ENCODE measurements around the gene ZBTB6.

The ZBTB6 gene, protein sequence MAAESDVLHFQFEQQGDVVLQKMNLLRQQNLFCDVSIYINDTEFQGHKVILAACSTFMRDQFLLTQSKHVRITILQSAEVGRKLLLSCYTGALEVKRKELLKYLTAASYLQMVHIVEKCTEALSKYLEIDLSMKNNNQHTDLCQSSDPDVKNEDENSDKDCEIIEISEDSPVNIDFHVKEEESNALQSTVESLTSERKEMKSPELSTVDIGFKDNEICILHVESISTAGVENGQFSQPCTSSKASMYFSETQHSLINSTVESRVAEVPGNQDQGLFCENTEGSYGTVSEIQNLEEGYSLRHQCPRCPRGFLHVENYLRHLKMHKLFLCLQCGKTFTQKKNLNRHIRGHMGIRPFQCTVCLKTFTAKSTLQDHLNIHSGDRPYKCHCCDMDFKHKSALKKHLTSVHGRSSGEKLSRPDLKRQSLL
- 18.4 reads per million, percentile 45 among the genes with 10 or more reads in this experiment for total RNA-seq

DNA sequence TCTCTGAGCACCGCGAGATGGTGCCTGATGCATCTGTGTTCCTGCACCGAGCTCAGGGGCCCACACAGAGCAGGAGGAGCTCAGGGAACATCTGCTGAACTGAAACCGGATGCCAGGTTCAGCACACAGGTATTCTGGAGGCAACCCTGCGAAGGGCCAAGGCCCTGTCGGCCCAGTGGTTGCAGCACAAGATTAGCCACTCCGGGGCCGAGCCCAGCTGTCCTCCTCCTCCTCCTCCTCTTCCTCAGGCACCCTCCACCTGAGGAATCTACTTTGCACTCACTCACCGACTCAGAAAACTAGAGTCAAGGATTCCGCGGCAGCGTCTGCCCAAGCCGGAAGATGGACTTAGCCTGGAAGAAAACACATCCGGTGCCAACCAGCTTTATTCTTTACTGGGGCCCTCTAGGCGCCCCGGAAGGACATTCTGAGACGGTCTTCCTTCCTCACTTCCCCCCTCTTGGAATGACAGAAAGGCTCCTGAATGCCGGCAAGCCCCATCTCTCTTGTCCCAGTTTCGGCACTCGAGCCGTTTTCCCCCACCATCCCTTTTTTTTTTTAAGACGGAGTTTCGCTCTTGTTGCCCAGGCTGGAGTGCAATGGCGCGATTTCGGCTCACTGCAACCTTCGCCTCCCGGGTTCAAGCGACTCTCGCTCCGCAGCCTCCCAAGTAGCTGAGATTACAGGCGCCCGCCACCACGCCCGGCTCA lies at the start of gene ZBTB6:
Gene ZBTB6, minus strand, starts transcription at position 360 of the 710 bp plus-strand sequence. CDS start 1,251 bp downstream, outside the sequence.
- DNase-seq: peak; percentile 69

DNA sequence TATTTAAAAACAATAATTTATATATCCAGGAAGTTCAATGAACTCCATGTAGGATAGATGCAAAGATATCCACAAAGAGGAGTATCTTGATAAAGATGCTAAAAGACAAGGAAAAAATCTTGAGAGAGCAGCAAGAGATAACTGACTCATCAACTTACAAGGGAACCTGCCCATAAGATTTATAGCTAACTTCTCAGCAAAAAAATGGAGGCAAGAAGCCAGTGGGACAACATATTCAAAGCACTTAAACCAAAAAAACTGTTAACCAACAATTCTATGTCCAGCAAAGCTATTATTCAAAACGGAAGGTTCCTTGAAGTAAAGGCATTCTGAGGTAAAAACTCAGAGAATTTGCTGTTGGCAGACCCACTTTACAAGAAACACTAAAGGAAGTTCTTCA lies 48.0 kb upstream of the ZBTB6 start:
- DNase-seq: no peak

DNA sequence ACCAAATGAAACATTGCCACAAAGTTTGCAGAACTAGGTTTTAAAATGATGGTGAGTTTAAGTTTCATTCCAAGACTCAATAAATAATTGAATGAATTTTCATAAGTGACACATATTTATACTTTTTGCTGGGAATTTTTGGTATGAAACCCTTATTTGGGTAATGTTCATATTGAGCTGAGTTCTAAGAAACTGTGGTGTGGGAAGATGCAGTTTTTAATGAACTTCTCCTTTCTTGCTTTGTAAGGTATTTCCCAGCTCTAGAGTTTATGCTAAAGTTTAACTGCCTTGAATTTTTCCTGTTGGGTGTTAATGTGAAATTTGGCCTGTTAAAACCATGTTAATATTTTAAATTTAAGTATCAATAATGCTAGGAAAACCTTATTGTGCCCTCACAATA lies 42.8 kb upstream of the ZBTB6 start:
- no peak for DNase-seq

DNA sequence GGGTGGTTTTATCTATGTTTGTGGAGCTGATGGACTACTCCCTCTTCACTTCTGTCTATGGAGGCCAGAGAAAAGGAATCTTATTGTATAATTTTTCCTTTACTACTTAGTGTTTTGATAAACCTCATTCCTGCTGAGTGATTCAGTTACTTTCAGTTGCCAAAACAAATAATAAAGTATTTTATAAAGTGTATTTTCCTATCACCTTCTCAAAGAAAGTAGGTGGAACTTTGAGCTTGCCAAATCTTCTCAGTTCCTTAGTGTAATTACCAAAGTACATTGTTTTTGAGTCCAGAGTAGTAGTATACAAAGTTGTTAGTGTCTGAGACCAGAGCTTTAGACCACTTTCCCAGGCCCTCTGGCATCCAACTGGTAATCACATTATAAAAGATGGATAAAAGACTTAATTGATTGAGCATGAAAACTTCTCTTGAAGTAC lies 41.1 kb upstream of the ZBTB6 start:
- DNase-seq: no peak

DNA sequence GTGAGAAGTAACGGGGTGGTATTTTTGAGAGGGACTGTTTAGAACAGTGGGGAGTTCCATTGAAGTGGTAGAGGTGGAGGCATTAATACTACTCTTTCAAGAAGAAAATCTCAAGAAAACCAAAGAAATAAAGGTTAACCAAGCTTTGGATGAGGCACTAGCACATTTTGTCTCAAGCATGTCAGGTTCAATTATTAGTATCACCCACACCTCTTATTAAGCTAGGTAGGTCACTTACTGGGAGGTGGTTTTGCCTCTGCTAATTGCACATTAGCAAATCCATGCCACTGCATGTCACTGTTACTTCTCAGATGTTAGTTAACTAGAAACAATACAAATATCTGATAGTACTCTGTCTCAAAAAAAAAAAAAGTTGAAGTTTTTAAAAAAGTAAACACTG lies 37.9 kb upstream of the ZBTB6 start:
- DNase-seq: no peak

DNA sequence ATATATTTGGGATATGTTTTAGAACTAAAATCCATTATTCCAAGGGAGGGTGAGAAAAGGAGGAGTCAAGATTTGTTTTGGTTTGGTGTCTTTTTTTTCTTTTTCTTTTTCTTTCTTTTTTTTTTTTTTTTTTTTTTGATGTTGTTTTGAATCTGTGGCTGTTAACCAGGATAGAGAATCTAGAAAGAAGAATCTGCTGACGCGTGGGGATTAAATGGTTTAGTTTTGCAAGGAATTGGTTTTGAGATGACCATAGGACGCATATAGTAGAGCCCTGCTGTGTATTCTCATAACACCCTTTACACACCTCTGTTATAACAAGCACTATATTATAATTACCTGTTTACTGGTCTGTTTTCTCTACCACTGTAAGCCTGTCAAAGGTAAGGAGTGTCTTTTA lies 37.1 kb upstream of the ZBTB6 start:
- no peak for DNase-seq

DNA sequence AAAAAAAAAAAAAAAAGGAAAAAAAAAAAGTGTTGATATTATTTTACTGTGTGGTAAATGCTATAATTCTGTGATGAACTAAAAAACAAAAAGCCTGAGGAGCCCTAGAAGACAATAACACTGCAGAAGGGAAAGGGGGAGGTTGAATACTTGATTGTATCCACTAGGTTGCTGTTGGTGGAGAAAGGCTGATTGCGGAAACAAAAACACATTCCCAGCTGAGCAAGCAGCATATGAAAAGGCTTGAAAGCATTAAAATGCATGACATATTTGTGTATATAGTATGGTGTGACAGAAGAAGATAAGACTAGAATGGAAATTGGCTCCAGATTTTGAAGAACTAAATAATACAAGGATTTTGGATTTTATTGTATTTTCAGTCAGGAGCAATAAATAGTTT lies 36.6 kb upstream of the ZBTB6 start:
- no peak for DNase-seq

DNA sequence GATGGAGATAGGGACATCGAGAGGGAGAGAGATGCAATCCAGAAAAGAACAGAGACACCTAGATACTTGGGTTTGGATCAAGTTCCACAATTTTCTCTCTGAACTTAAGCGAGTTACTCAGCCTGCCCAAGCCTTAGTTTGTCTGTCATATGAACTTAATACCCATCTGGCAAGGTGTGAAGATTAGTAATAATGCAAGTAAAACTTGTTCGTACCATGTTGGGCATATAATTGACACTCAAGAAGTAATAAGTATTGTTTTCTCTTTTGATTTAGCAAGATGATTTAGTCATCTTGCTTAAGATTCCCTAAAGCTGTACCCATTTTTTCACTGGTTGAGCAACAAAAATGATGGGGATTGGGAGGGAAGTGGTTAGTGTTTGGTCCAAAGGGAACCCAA lies 35.2 kb upstream of the ZBTB6 start:
- no peak for DNase-seq

DNA sequence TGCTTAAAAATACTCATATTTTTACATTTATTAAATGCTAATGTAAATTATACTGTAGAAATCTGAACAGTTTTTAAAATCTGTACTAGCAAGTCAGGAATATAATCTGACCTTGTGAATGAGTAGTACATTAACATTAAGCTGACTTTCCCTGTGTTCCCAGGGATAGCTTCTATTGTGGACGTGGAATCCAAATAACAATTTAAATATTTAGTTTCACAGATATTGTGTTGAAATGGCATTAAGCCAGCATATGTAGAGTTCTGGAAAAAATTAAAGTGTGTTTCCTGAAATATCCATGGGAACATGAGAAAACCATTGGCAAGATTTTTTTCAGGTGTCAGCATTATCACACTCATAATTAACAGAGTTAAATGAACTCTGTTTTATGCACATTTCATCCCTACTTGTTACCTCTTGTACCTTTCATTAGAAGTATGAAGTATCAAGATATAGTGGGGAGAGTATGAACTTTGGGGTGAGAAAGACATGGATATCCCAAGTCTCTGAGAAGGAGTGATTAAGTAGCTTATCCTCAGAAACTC lies 33.4 kb upstream of the ZBTB6 start:
- DNase-seq: no peak

DNA sequence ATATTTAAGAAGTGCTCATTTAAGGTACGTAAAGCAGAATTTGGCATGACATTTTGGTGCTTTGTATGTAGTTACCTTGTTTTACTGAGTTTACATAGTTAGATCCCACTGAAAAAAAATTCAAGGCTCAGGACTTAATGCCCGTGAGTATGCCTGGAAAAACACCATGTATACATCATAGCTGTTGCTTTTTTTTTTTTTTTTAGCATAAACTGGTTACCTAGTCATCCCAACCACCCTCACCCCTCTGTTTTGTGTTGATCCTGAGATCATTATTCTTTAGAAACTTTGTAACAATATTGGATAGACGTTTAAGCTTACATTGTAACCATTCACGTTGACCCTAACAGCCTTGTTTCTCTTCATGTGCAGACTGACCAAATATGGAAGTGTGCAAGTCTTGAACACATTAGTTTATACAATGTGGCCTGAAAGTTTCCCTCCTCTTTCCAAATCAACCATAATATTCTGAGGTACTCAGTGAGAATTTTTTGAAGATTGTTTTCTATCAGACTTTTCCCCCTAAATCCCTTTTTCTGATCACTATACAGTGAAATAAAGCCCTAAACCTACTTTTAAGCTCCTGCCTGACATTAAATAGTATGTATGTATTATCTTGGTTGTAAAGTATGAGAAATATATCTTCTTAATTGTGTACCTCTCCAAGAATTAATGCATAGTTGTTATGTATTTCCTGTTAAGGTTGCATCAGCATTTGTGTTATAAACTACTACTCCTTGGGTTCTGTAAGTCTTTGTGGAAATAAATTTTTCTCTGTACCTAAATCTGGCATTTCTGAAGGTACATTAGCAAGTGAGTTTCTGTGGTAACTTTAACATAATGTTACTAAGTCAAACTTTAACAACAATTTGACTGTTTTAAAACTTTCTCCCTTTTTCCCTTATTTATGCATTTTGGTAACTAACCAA lies 32.1 kb upstream of the ZBTB6 start:
- no peak for DNase-seq

DNA sequence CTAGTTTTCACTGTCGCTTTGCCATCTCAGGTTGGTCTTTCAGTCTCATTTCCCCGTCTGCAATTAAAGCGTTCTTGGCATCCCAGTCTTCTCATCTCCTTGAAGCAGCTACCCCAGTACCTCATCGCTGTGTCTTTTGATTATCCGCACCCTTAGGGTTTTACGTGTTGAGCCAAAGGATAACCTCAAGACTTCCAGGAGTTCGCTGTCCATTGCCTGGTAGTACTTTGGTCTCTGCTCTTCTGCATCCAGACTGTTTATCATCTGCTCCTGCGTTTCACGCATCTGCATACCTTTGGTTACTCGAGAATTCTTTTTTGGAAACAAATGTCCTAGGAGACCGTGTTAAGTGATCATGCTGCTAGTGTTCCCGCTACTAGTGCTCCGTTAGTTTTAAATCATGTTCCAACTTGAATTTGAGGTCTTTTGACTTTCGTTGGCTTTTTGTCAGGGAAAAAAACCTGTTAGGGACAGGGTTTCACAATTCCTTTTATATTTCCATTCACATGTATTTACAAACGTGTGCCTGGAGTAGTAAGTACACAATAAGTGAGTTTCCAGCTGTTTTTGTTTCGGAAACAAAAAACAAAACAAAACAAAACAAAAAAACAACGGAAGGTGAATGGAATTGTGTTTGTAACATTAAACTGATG lies 28.6 kb upstream of the ZBTB6 start:
- no peak for DNase-seq

DNA sequence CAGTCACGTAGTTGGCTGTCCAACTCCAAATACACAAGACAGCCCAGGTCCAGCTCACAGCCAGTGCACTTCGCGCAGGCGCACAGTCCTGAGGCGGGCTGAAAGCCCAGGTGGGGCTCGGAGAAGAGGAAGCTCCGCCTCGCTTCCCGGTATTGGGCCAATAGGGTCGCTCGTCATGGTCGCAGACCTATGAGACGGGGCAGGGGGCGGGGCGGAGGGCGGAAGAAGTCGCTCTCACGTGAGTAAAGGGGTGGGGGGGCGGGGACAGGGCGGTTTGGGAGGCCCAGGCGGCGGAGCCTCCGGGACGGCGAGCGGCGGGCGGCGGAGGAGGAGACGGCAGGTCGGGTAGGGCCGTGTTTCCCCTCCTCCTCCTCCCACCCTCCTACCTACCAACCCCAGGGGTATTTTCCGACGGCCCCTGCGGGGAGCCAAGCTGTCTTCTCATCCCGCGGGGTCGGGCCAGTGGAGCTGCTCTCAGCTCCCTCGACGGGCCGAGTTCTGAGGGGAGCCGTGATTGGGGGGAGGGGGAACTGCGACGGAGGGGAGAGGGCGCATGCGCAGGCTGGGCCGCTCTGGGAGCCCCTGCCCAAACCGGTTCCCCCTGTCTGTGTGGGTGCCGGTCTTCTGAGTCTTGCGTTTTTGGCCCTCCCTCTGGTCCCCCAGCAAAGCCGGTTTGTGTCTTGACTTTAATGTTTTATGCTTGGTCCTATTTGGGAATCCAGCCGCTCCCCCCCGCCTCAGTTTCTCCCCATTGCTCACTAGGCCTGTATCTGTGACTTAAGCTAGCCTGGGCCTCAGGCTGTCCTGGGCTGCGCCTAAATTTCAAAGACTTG lies 27.8 kb upstream of the ZBTB6 start, which contains the start of gene RABGAP1:
Gene RABGAP1, plus strand, starts transcription at position 272 of the 833 bp plus-strand sequence. CDS start 16,040 bp downstream, outside the sequence.
- peak; percentile 98 for DNase-seq

DNA sequence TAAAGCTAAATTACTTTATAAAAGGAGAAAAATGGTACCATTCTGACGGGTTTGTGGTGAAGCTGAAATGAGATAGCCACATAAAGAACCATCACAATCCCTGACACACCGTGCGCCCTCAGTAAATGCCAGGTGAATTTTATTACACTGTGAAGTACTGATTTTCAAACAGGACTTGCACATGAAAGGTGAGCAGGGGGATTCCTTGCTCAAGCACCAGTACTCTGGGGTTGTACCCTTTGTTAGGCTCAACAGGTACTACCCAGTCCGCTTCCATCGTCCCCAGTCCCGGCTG lies 27.3 kb upstream of the ZBTB6 start:
- no peak for DNase-seq

DNA sequence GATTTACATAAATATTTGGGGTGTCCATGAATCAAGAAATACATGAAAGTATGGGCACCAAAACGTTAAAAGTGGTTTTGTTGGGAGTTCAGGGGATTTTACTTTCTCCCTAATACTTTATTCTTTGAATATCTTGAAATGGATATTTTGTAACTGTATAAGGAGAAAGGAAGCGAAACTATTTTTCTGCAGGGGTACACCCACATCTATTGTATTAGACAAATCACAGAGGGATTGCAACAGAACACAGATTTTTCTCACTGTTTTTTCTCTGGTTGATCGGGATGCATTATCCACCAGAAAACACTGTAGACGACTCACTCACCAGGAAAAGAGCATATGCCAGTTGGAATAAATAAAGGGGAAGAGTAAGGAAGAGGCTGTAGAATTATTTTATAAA lies 26.5 kb upstream of the ZBTB6 start:
- no peak for DNase-seq

DNA sequence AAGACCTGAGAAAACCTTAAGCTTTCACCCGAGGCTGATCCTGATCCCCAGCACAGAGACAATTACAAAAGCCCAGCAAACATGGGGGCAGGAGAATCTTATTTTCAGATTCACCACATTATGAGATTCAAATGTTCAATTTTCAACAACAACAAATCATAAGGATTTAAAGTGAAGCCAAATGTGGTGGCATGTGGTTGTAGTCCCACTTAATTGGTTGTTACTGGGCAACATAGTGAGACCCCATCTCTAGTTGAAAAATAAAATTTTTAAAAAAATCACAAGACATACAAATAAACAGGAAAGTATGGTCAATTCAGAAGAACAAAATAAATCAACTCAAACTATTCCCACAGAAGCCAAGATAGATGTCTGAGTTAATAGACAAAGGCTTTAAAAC lies 23.8 kb upstream of the ZBTB6 start:
- DNase-seq: no peak

DNA sequence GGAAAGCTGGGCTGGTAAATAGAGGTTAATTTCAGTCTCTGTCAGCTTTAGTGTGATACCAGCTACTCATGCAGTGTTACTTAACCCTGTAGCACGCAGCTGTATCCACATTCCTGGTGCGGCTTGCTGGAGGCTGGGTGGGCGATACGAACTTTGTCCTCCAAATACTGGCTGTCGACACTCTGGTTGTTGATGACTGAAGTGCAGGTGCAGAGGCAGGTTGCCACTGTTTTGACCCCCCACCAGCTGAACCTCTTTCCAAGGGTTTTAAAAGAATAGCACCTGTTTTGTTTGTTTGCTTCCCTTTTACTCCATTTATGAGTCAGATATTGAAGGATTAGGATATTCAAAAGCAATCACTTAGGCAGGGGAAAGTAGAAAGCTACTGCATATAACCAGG lies 23.3 kb upstream of the ZBTB6 start:
- no peak for DNase-seq

DNA sequence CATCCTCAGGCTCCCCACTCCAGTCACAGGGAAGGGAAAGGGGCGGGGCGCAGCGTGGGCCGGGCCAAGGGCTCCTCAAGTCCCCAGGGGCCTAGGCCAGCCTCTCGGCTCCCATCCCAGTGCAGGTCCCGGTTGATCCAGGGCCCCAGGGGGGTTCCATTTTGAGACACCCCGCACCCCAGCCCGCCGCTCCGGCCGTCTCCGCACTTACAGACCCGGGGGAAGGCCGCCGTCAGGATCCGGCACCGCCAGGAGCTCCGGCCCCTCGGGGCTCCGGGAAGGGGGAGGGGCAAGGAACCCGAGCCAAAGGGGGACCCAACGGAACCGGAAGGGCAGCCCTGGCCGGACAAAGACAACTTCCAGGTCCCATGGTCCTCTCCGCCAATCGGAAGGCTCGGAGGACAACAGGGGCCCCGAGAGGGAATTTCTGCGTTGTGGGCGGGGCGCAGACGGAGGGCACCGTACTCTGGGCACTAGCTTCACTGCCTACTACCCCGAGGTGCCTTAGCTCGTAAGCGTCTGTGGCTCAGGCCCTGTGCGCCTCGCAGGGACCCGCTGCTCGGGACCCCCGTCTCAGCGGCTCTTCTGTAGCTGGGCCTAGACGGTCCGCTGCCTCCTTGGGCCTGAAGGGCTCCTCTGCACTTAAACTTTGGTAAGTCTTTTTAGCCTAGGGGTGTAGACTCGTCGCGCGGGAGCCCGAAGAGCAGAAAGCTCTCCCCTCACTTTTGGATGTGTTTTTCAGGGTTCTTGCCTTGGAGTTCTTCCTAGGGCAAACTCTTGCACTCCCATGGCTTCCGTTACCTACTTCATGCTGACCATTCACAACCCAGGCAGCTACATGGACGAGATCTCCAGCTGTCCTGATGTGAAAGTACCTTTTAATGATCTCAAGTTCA lies 18.4 kb upstream of the ZBTB6 start, which contains the start of gene ZBTB26:
Gene ZBTB26, minus strand, starts transcription at position 287 of the 896 bp plus-strand sequence. CDS start 11,578 bp downstream, outside the sequence.
- peak; percentile 87 for DNase-seq

DNA sequence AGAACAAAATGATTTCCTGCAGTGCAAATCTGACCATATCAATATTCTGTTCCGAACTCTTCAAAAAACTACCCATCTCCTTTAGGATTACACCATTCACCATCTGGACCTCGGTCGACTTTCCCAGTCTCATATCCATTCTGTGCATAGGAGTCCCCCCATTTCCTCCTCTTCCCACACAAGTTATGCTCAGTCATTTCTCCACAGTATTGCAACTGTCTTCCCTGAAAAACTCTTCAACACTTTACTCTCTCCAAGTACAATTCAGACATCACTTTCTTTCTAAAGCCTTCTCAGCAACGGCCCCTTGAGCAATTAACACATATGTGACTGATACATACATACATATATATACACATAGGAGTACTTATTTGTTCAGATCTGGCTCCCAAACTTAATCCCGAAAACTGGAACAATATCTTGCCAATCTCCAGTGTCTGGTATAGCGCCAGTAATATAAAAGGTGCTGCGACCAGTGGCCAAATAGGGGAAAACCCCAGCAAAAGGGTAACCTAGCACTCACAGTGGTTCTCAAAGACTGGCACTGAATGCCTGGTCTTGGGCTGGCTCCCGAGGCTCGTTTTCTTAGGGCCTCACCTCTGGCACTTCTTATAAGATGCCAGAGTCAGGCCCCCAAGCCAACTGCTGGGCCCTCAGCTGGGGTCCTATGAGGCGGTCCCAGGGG lies 17.6 kb upstream of the ZBTB6 start:
- no peak for DNase-seq

DNA sequence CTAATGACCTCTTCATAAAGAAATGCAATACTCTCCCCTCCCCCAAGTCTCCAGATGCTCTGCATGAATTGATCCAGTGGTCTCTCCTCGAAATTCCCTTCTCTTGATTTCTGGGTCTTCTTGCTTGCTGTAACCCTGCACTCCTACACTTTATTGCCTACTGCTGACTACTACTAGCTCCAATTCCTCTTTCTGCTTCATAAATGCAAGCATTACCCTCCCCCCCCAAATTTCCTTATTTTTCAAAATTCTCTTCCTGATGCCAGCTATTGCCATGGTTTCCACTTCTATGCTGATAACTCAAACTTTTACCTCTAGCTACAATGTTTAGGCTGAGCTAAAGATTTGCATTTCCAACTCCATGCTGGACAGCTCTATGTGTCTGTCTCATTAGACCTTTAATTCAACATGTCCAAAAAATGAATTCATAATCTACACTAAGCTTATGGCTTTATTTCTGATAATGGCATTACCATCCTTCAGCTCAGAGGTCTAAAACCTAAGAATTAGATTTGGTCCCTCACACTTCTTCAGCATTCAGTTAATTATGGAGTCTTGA lies 16.8 kb upstream of the ZBTB6 start:
- DNase-seq: no peak
